ENCODE data around the gene ADAM15.

ADAM15 gene

GRCh38 chr1:155082301-155083051, 31.4 kb downstream of the ADAM15 start:
- Histone ChIP-seq H3K27ac (ENCODE audit: low read depth, low read length) (no peak overlapping the region), H3K4me1 (ENCODE audit: control insufficient read depth, insufficient read depth, low read length, unreplicated experiment) (peaks cover 27% of the 10 kb centered on the region), H3K36me3 (ENCODE audit: insufficient read depth, low read length) (no peaks in the 10 kb centered on the region), H2AFZ (ENCODE audit: low read length, unreplicated experiment) (no peak overlapping the region), H3K79me2 (ENCODE audit: control insufficient read depth, insufficient read depth, low read length, unreplicated experiment) (no peaks in the 10 kb centered on the region), H3K27me3 (ENCODE audit: insufficient read depth, low read length) (peaks cover 51% of the 10 kb centered on the region), H3K4me3 (ENCODE audit: low read depth, low read length) (peak overlapping the region; percentile 52)

GRCh38 chr1:155083052-155083541, 32.0 kb downstream of the ADAM15 start:
- H3K4me3 ChIP-seq (ENCODE audit: low read depth, low read length) = no peak overlapping the region
- H3K4me1 ChIP-seq (ENCODE audit: control insufficient read depth, insufficient read depth, low read length, unreplicated experiment) = peaks cover 22% of the 10 kb centered on the region
- no peak overlapping the region for H3K27ac ChIP-seq (ENCODE audit: low read depth, low read length)
- H2AFZ ChIP-seq (ENCODE audit: low read length, unreplicated experiment) = no peak overlapping the region
- H3K36me3 ChIP-seq (ENCODE audit: insufficient read depth, low read length) = no peaks in the 10 kb centered on the region
- H3K27me3 ChIP-seq (ENCODE audit: insufficient read depth, low read length) = peaks cover 51% of the 10 kb centered on the region
- H3K79me2 ChIP-seq (ENCODE audit: control insufficient read depth, insufficient read depth, low read length, unreplicated experiment) = no peaks in the 10 kb centered on the region

GRCh38 chr1:155083865-155084721, 33.0 kb downstream of the ADAM15 start:
- Histone ChIP-seq H3K4me3 (ENCODE audit: low read depth, low read length) (peak overlapping the region; percentile 88), H3K4me1 (ENCODE audit: control insufficient read depth, insufficient read depth, low read length, unreplicated experiment) (peaks cover 17% of the 10 kb centered on the region), H3K27me3 (ENCODE audit: insufficient read depth, low read length) (peaks cover 48% of the 10 kb centered on the region), H3K79me2 (ENCODE audit: control insufficient read depth, insufficient read depth, low read length, unreplicated experiment) (no peaks in the 10 kb centered on the region), H3K36me3 (ENCODE audit: insufficient read depth, low read length) (no peaks in the 10 kb centered on the region), H2AFZ (ENCODE audit: low read length, unreplicated experiment) (peak overlapping the region; percentile 75), H3K27ac (ENCODE audit: low read depth, low read length) (no peak overlapping the region)

GRCh38 chr1:155084722-155085503, 33.8 kb downstream of the ADAM15 start:
- peaks cover 39% of the 10 kb centered on the region for H3K27me3 ChIP-seq (ENCODE audit: insufficient read depth, low read length)
- H3K27ac ChIP-seq (ENCODE audit: low read depth, low read length) = peak overlapping the region; percentile 28
- H3K4me1 ChIP-seq (ENCODE audit: control insufficient read depth, insufficient read depth, low read length, unreplicated experiment) = peaks cover 17% of the 10 kb centered on the region
- no peaks in the 10 kb centered on the region for H3K79me2 ChIP-seq (ENCODE audit: control insufficient read depth, insufficient read depth, low read length, unreplicated experiment)
- peak overlapping the region; percentile 88 for H3K4me3 ChIP-seq (ENCODE audit: low read depth, low read length)
- no peaks in the 10 kb centered on the region for H3K36me3 ChIP-seq (ENCODE audit: insufficient read depth, low read length)
- peak overlapping the region; percentile 90 for H2AFZ ChIP-seq (ENCODE audit: low read length, unreplicated experiment)

- Histone ChIP-seq H3K4me1 (ENCODE audit: control insufficient read depth, insufficient read depth, low read length, unreplicated experiment) (peaks cover 17% of the 10 kb centered on the region), H3K27ac (ENCODE audit: low read depth, low read length) (peak overlapping the region; percentile 28), H2AFZ (ENCODE audit: low read length, unreplicated experiment) (peak overlapping the region; percentile 90), H3K79me2 (ENCODE audit: control insufficient read depth, insufficient read depth, low read length, unreplicated experiment) (no peaks in the 10 kb centered on the region), H3K4me3 (ENCODE audit: low read depth, low read length) (peak overlapping the region; percentile 88), H3K36me3 (ENCODE audit: insufficient read depth, low read length) (no peaks in the 10 kb centered on the region), H3K27me3 (ENCODE audit: insufficient read depth, low read length) (peaks cover 32% of the 10 kb centered on the region)
Observed at GRCh38 chr1:155085504-155086127, 34.5 kb downstream of the ADAM15 start.

GRCh38 chr1:155086128-155086741, 35.1 kb downstream of the ADAM15 start:
- Histone ChIP-seq H3K36me3 (ENCODE audit: insufficient read depth, low read length) (no peaks in the 10 kb centered on the region), H2AFZ (ENCODE audit: low read length, unreplicated experiment) (no peak overlapping the region), H3K4me3 (ENCODE audit: low read depth, low read length) (peak overlapping the region; percentile 88; the same call in 1 of the 2 replicates), H3K27ac (ENCODE audit: low read depth, low read length) (no peak overlapping the region), H3K4me1 (ENCODE audit: control insufficient read depth, insufficient read depth, low read length, unreplicated experiment) (peaks cover 17% of the 10 kb centered on the region), H3K27me3 (ENCODE audit: insufficient read depth, low read length) (peaks cover 26% of the 10 kb centered on the region), H3K79me2 (ENCODE audit: control insufficient read depth, insufficient read depth, low read length, unreplicated experiment) (no peaks in the 10 kb centered on the region)

- no peaks in the 10 kb centered on the region for H3K79me2 ChIP-seq (ENCODE audit: control insufficient read depth, insufficient read depth, low read length, unreplicated experiment)
- H3K27ac ChIP-seq (ENCODE audit: low read depth, low read length) = no peak overlapping the region
- peaks cover 17% of the 10 kb centered on the region for H3K4me1 ChIP-seq (ENCODE audit: control insufficient read depth, insufficient read depth, low read length, unreplicated experiment)
- no peak overlapping the region for H3K4me3 ChIP-seq (ENCODE audit: low read depth, low read length)
- H3K27me3 ChIP-seq (ENCODE audit: insufficient read depth, low read length) = peaks cover 19% of the 10 kb centered on the region
- no peaks in the 10 kb centered on the region for H3K36me3 ChIP-seq (ENCODE audit: insufficient read depth, low read length)
- H2AFZ ChIP-seq (ENCODE audit: low read length, unreplicated experiment) = no peak overlapping the region
Observed at GRCh38 chr1:155086856-155087535, 35.9 kb downstream of the ADAM15 start.

GRCh38 chr1:155091071-155092051, 40.2 kb downstream of the ADAM15 start:
- H3K4me1 ChIP-seq (ENCODE audit: control insufficient read depth, insufficient read depth, low read length, unreplicated experiment) = peaks cover 5% of the 10 kb centered on the region
- no peak overlapping the region for H3K27ac ChIP-seq (ENCODE audit: low read depth, low read length)
- H3K4me3 ChIP-seq (ENCODE audit: low read depth, low read length) = no peak overlapping the region

More at GRCh38 chr1:155091071-155092051, 40.2 kb downstream of the ADAM15 start:
- peaks cover 11% of the 10 kb centered on the region; the same call in 1 of the 2 replicates for H3K27me3 ChIP-seq (ENCODE audit: insufficient read depth, low read length)
- H3K36me3 ChIP-seq (ENCODE audit: insufficient read depth, low read length) = no peaks in the 10 kb centered on the region
- no peaks in the 10 kb centered on the region for H3K79me2 ChIP-seq (ENCODE audit: control insufficient read depth, insufficient read depth, low read length, unreplicated experiment)
- no peak overlapping the region for H2AFZ ChIP-seq (ENCODE audit: low read length, unreplicated experiment)
